HL-60 (cell line): Measurements from ENCODE around the gene NVL.

ENCODE experiments used
- DNase-seq, 2 experiments: peaks; one replicate each; pipeline ENCODE4 v3.0.0-alpha.2; 2010 to 2020; ENCODE audit warnings: low read depth in 1 of 2, low spot score in 1 of 2
- H3K27ac ChIP-seq: fragments of 250-450 bp; sonication (Bioruptor Pico); replicated peaks from 2 replicates; pipeline ENCODE4 v1.5.1; 2020; ENCODE audit warnings: mild to moderate bottlenecking, moderate library complexity
- H3K27me3 ChIP-seq: fragments of 250-450 bp; sonication (Bioruptor Pico); 2 replicates; pipeline ENCODE4 v1.5.1; 2021; ENCODE audit warnings: mild to moderate bottlenecking, moderate library complexity; ENCODE audit not compliant: insufficient read depth, poor library complexity, severe bottlenecking
- H3K4me3 ChIP-seq: replicated peaks from 2 replicates; pipeline ENCODE4 v1.5.1; 2011; ENCODE audit warnings: mild to moderate bottlenecking, control low read depth, low read length; ENCODE audit not compliant: insufficient read depth
- CTCF ChIP-seq: IDR thresholded peaks from one replicate; pipeline ENCODE4 v1.5.1; 2011; ENCODE audit warnings: low read length, control low read depth, inconsistent platforms; ENCODE audit not compliant: insufficient read depth
- GABPA ChIP-seq: IDR thresholded peaks from 2 replicates; pipeline ENCODE4 v1.6.1; 2012; ENCODE audit warnings: low read depth
- POLR2AphosphoS5 ChIP-seq: IDR thresholded peaks from 2 replicates; pipeline ENCODE4 v1.6.1; 2012; ENCODE audit warnings: low read depth
- REST ChIP-seq: IDR thresholded peaks from 2 replicates; pipeline ENCODE4 v1.6.1; 2012; ENCODE audit warnings: low read depth; ENCODE audit not compliant: insufficient replicate concordance
- SPI1 ChIP-seq: IDR thresholded peaks from 2 replicates; pipeline ENCODE4 v1.6.1; 2012; ENCODE audit warnings: low read depth, mild to moderate bottlenecking, borderline replicate concordance

Gene NVL

GRCh38 chr1:224182866-224183590, 146.9 kb downstream of the NVL start, which contains the start of gene DEGS1:
Gene DEGS1, plus strand, starts transcription at chr1:224183240. Its CDS starts 97 bp downstream, at chr1:224183337.
- DNase-seq, result peak; percentile 75 to 90
- TF ChIP-seq CTCF (no peak), POLR2AphosphoS5 (peak; percentile 67; the same call in 1 of the 2 replicates)
- Histone ChIP-seq H3K27ac (peak within 1 kb of the TSS; percentile 89), H3K4me3 (peak within 1 kb of the TSS; percentile 81), H3K27me3 (no peaks in the 10 kb centered on the region)

- DNase-seq, result peak in 1 of 2 experiments; percentile 51
- H3K27ac ChIP-seq, result peak overlapping the region; percentile 89
- peak overlapping the region; percentile 81 for H3K4me3 ChIP-seq
- no peaks in the 10 kb centered on the region for H3K27me3 ChIP-seq
- no peak; the same call in 1 of the 2 replicates for TF ChIP-seq POLR2AphosphoS5
- TF ChIP-seq REST, result no peak
- TF ChIP-seq CTCF, result no peak
- TF ChIP-seq SPI1, result no peak
- no peak for TF ChIP-seq GABPA
Measured at GRCh38 chr1:224182057-224182865, 147.7 kb downstream of the NVL start.

- TF ChIP-seq REST, result no peak
- TF ChIP-seq POLR2AphosphoS5, result no peak
- TF ChIP-seq SPI1, result no peak
- no peak for TF ChIP-seq CTCF
- no peak for TF ChIP-seq GABPA
- Histone ChIP-seq H3K27ac (peak overlapping the region; percentile 89), H3K4me3 (no peak overlapping the region), H3K27me3 (no peaks in the 10 kb centered on the region)
- DNase-seq, result no peak
Measured at GRCh38 chr1:224181453-224181810, 148.5 kb downstream of the NVL start.
